ENCODE measurements around the gene TMEM98. TPM values are rescaled to one million over a fixed set of nuclear protein-coding genes. Genes with fewer than 3 reads are reported as not detected.

The TMEM98 gene
- total RNA-seq, 1 donor from 2014 or later: 10.1 TPM

DNA sequence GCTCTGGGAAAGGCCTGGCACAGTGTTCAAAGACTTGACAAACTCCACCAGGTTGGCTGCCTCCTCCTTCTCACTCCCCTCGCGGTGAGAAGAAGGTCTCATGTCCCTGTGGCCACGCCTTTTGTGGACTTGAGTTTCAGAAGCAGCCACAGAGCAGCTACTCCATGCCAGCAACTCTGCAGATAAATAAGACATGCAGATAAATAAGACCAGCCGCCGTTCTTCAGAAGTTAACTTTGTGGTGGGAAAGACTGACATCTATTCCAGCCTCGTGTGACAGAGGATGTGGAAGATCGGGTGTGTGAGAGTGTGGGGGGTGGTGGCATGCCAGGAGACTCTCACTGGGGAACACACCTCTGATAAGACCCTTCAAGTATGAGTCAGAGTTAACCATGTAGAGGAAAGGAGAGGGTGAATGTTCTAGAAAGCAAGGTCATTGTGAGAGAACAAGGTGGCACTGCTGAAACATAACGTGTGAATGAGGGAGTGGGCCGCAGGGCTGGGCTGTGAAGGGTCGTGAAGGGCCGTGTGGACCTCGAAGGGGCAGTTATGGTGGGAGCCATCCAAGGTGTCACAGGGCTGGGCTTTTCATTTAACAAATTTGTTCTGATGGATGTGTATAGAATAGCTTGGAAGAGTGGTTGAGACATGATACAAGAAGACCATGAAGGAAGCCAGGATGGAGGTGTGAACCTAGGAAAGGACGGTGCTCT is 64.5 kb downstream of the TMEM98 start:
- no peaks in the 10 kb centered on the region for H3K36me3 ChIP-seq
- no peak overlapping the region for H3K4me3 ChIP-seq
- TF ChIP-seq, protein P1, sequence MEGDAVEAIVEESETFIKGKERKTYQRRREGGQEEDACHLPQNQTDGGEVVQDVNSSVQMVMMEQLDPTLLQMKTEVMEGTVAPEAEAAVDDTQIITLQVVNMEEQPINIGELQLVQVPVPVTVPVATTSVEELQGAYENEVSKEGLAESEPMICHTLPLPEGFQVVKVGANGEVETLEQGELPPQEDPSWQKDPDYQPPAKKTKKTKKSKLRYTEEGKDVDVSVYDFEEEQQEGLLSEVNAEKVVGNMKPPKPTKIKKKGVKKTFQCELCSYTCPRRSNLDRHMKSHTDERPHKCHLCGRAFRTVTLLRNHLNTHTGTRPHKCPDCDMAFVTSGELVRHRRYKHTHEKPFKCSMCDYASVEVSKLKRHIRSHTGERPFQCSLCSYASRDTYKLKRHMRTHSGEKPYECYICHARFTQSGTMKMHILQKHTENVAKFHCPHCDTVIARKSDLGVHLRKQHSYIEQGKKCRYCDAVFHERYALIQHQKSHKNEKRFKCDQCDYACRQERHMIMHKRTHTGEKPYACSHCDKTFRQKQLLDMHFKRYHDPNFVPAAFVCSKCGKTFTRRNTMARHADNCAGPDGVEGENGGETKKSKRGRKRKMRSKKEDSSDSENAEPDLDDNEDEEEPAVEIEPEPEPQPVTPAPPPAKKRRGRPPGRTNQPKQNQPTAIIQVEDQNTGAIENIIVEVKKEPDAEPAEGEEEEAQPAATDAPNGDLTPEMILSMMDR (IDR thresholded peaks at IDR 0.05; ENCODE audit: borderline replicate concordance): no peak
- H3K9me3 ChIP-seq (replicated peaks): peaks cover 20% of the 10 kb centered on the region
- H3K27me3 ChIP-seq (ENCODE audit: low read depth): peaks cover 44% of the 10 kb centered on the region
- intact Hi-C loops (cut with micrococcal nuclease): no loop called here
- no peaks in the 10 kb centered on the region for H3K4me1 ChIP-seq
- H3K27ac ChIP-seq (replicated peaks): no peak overlapping the region
- no peak for DNase-seq

DNA sequence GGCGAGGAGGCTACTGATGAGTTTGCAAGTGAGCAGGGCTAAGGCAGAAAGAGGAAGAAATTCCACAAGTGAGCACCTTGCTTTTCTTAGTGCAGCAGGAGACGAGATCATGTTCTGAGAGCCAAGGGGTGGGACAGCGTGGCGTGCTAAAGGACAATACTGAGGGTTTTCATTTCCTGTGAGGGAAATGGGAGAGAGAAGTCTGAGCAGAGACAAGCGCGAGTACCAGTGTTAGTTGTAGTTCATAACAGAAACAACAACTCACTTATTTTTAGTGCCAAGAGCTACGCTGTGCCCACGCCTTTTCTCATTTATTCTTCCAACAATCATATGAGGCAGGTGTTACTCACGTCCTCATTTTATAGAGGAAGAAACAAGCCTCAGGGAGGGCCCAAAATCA is 66.0 kb downstream of the TMEM98 start:
- peaks cover 5% of the 10 kb centered on the region for H3K9me3 ChIP-seq (replicated peaks)
- intact Hi-C loops (cut with micrococcal nuclease): no loop called here
- H3K36me3 ChIP-seq: no peaks in the 10 kb centered on the region
- no peak for DNase-seq
- H3K4me1 ChIP-seq: peaks cover 6% of the 10 kb centered on the region
- H3K4me3 ChIP-seq: no peak overlapping the region
- H3K27me3 ChIP-seq (ENCODE audit: low read depth): peaks cover 59% of the 10 kb centered on the region
- TF ChIP-seq, protein P1 (IDR thresholded peaks at IDR 0.05; ENCODE audit: borderline replicate concordance): no peak
- no peak overlapping the region for H3K27ac ChIP-seq (replicated peaks)

Other genes starting within 250 kb of the TMEM98 start
- 5.5 TPM for gene MYO1D, start 51.0 kb upstream of the TMEM98 start, total RNA-seq
- gene SPACA3, start 63.7 kb downstream of the TMEM98 start, total RNA-seq: not detected

Data from left ventricle myocardium inferior (tissue), 1 donor.